IPS-18a (cell line): ENCODE results near the gene ESPNL.

Source experiments
- H3K27ac ChIP-seq: one replicate; pipeline ENCODE4 v1.5.1; 2013; ENCODE audit warnings: low read length
- H3K27me3 ChIP-seq: one replicate; pipeline ENCODE4 v1.6.1; 2013; ENCODE audit warnings: mild to moderate bottlenecking, low read length; ENCODE audit not compliant: control insufficient read depth, insufficient read depth
- H3K36me3 ChIP-seq: one replicate; pipeline ENCODE4 v1.6.1; 2013; ENCODE audit warnings: low read depth, low read length; ENCODE audit not compliant: control insufficient read depth
- H3K4me1 ChIP-seq: one replicate; pipeline ENCODE4 v1.6.1; 2013; ENCODE audit warnings: low read depth, low read length; ENCODE audit not compliant: control insufficient read depth
- H3K4me3 ChIP-seq: one replicate; pipeline ENCODE4 v1.5.1; 2013; ENCODE audit warnings: low read length
- H3K9ac ChIP-seq: one replicate; pipeline ENCODE4 v1.6.1; 2013; ENCODE audit warnings: mild to moderate bottlenecking, low read length, moderate library complexity
- H3K9me3 ChIP-seq: one replicate; pipeline ENCODE4 v1.6.1; 2013; ENCODE audit warnings: low read depth, low read length; ENCODE audit not compliant: control insufficient read depth

The ESPNL gene

DNA sequence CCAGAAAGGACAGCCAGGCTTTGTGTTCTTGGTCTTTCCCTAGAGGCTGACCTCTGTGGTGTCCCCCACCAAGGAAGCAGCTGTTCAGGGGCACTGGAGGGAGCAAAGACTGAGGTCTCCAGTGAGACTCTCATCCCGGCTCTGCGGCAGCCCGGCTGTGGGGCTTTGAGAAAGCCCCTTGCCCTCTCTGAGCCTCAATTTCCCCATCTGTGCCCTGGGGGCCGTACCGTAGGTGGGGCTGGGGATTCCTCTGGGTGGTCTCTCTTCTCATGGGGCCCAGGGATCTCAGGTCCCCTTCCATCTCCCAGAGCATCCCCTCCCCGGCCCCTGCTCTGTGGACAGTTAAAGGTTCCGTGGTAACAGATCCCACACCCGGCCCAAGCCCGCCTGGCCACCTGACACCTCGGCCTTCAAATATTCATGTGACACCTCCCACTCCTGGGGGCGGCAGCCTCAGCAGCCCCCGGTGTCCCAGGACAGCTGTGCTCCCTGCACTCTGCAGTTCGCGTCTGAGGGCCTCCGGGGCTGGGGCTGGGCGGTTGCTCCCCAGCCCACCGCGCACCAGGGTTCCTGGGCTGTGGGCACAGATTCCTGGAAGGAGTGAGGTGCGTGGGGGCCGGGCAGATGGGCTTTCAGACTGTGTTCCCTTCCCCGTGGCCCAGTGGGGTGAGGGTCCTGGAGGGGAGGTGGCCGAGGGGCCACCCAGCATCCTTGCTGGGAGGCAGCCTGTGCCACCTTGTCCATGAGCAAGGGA, 23.3 kb downstream of the ESPNL start:
- Histone ChIP-seq H3K27ac (no peak overlapping the region), H3K36me3 (no peaks in the 10 kb centered on the region), H3K4me1 (no peaks in the 10 kb centered on the region), H3K27me3 (no peaks in the 10 kb centered on the region), H3K9ac (no peak overlapping the region), H3K9me3 (no peaks in the 10 kb centered on the region), H3K4me3 (no peak overlapping the region)

DNA sequence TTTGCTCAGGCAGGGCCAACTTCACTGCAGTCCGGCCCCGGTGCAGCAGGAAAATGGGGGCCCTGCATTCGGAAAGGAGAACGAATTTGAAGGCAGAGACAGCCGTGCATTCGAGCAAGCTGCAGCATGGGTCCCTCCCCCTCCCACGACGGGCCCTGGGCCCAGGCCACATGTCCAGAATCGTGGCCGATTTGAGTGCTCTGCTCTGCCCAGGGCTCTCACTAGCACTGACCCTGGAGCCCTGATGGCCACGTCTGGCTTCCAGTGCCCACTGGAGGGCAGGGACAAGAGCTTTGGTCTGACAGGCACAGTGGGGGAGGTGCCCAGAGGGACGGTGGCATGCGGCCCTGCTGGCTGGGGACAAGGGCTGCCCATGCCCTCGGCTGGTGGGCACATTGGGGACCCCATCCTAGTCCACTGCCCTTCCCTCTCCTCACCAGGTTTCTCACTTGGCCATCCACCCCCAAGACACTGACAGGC, 23.9 kb downstream of the ESPNL start:
- Histone ChIP-seq H3K4me3 (no peak overlapping the region), H3K4me1 (no peaks in the 10 kb centered on the region), H3K27ac (no peak overlapping the region), H3K27me3 (no peaks in the 10 kb centered on the region), H3K9ac (no peak overlapping the region), H3K9me3 (no peaks in the 10 kb centered on the region), H3K36me3 (no peaks in the 10 kb centered on the region)

DNA sequence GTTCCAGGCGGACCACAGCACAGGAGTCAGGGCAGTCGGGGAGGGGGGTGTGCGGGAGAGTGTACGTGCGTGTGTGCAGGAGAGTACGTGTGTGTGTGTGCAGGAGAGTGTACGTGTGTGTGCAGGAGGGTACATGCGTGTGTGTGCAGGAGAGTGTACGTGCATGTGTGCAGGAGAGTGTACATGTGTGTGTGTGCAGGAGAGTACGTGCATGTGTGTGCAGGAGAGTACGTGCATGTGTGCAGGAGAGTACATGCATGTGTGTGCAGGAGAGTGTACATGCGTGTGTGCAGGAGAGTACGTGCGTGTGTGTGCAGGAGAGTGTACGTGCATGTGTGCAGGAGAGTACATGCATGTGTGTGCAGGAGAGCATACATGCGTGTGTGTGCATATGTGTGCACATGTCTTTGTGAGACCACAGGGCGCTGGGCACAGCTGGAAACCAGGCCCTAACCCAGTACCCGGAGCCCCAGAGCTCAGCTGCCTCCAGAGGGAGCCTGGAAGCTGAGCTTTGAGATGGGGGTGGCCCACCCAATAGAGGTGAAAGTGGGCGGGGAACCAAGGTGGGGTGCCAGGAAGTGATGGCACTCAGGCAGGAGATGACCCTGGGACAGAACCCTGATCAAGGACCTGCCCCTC, 24.5 kb downstream of the ESPNL start:
- Histone ChIP-seq H3K9ac (no peak overlapping the region), H3K36me3 (no peaks in the 10 kb centered on the region), H3K27me3 (no peaks in the 10 kb centered on the region), H3K4me3 (no peak overlapping the region), H3K27ac (no peak overlapping the region), H3K9me3 (no peaks in the 10 kb centered on the region), H3K4me1 (no peaks in the 10 kb centered on the region)

DNA sequence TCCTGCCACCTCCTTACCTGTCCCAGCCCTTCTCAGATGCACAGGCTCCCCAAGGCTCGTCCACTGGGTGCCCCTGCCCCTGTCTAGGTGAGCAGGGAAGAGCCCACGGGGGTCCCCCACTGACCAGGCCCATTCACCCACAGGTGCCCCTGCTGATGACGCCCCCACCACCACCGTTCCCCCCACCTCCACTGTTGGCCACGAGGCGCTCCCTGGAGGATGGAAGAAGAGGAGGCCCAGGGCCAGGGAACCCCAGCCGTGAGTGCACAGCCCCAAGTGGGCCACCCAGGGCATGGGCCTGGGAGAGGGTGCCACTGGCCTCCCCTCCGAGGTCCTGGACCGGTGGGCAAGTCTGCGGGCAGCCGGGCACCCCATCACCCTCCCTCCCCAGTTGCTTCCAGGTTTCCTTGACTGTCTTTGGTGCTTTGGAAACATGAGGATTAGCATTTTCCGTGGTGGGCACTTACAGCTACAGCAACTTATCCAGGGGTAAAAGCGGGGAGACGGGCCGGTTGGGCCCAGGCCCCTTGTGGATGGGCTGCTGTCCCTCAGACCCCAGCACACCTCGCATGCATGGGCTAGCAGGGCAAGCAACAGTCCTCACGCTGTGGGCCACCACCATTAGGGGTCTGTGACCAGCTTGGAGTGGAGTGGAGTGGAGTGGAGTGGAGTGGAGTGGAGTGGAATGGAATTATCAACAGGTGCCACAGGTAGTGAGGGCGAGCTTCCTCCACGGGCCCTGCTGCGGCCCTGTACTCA, 25.2 kb downstream of the ESPNL start:
- Histone ChIP-seq H3K9me3 (no peaks in the 10 kb centered on the region), H3K4me1 (no peaks in the 10 kb centered on the region)

DNA sequence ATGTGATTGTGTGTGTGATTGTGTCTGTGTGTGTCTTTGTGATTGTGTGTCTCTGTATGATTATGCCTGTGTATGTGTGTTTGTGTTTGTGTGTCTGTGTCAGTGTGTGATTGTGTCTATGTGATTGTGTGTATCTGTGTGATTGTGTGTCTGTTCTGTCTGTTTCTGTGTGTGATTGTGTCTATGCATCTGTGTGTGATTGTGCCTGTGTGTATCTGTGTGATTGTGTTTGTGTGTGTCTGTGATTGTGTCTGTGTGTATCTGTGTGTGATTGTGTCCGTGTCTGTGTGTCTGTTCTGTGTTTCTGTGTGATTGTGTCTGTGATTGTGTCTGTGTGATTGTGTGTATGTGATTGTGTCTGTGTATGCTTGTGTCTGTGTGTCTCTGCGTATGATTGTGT, 26.2 kb downstream of the ESPNL start:
- Histone ChIP-seq H3K9me3 (no peaks in the 10 kb centered on the region), H3K36me3 (no peaks in the 10 kb centered on the region), H3K9ac (no peak overlapping the region), H3K4me3 (no peak overlapping the region), H3K27ac (no peak overlapping the region), H3K4me1 (no peaks in the 10 kb centered on the region), H3K27me3 (no peaks in the 10 kb centered on the region)

More for the DNA sequence above, 25.2 kb downstream of the ESPNL start:
- H3K9ac ChIP-seq, result no peak overlapping the region
- no peak overlapping the region for H3K4me3 ChIP-seq
- H3K27me3 ChIP-seq, result no peaks in the 10 kb centered on the region
- no peak overlapping the region for H3K27ac ChIP-seq
- no peaks in the 10 kb centered on the region for H3K36me3 ChIP-seq

DNA sequence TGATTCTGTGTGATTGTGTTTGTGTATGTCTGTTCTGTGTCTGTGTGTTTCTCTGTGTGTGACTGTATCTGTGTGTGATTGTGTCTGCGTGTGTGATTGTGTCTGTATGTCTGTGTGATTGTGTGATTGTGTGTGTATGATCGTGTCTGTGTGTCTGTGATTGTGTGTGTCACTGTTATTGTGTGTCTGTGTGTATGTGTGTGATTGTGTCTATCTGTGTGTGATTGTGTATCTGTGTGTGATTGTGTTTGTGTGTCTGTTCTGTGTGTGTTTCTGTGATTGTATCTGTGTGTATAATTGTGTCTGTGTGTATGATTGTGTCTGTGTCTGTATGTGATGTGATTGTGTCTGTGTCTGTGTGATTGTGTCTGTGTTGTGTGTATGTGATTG, 26.6 kb downstream of the ESPNL start:
- Histone ChIP-seq H3K4me1 (no peaks in the 10 kb centered on the region), H3K4me3 (no peak overlapping the region), H3K27ac (no peak overlapping the region), H3K27me3 (no peaks in the 10 kb centered on the region), H3K9me3 (no peaks in the 10 kb centered on the region), H3K36me3 (no peaks in the 10 kb centered on the region), H3K9ac (no peak overlapping the region)

DNA sequence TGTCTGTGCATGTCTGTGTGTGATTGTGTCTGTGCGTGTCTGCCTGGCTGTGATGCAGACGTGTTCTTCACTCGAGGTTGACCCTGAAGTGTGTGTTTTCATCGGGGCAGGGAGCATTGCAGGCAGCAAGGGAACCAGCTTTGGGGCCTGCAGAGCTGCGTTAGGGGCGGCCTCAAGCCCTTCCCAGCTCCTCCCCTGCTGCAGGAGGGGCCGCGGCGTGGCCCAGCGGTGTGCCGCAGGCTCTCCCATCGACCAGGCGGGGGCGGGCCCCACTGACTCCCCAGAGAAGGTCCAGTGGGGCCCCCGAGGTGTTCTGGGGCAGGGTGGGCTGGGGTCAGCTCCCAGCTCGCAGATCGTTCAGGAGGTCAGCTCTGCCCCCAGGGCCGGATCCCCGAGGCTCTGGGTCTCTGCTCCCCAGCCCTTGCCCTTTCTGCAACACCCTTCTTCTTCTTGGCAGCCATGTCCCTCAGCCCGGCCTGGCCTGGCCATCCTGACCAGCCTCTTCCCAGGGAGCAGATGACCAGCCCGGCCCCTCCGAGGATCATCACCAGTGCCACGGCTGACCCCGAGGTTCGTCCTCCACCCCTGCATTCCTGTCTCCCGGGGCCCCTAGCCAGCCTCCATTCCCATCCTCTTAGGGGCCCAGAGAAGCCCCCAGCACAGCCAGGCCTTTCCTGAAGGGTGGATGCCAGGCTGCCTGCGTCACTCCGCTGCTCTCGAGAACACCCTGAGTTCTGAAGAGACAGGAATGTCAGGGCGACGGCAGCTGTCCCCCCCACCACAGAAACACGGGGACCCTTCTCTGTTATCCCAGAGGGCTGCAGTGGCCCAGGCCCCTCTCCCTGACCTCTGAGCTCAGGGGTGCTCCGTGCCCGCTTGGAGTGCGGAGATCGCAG, 27.3 kb downstream of the ESPNL start:
- Histone ChIP-seq H3K27me3 (no peaks in the 10 kb centered on the region), H3K9ac (no peak overlapping the region), H3K4me3 (no peak overlapping the region), H3K4me1 (no peaks in the 10 kb centered on the region), H3K36me3 (no peaks in the 10 kb centered on the region), H3K9me3 (no peaks in the 10 kb centered on the region), H3K27ac (no peak overlapping the region)

DNA sequence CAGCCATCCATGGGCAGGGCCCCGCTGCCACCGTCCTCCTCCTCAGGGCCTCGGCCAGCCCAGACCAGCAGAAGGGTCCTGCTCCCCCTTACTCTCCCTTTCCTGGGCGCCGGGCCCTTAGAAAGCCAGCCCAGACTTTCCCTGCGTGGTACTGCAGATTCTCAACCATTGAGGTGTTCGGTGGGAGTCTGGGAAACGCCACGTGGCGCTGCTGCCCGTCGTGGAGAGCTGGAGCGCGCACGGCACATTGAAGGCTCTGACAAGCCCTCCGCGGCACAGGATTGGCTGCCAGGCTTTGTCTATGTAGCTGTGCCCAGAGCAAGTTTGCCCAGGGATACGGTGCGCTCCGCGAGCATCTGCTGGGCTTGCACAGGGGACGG, 27.9 kb downstream of the ESPNL start:
- H3K27me3 ChIP-seq, result no peaks in the 10 kb centered on the region
- no peak overlapping the region for H3K27ac ChIP-seq
- no peak overlapping the region for H3K4me3 ChIP-seq
- no peaks in the 10 kb centered on the region for H3K36me3 ChIP-seq
- H3K4me1 ChIP-seq, result no peaks in the 10 kb centered on the region
- H3K9ac ChIP-seq, result no peak overlapping the region
- no peaks in the 10 kb centered on the region for H3K9me3 ChIP-seq

DNA sequence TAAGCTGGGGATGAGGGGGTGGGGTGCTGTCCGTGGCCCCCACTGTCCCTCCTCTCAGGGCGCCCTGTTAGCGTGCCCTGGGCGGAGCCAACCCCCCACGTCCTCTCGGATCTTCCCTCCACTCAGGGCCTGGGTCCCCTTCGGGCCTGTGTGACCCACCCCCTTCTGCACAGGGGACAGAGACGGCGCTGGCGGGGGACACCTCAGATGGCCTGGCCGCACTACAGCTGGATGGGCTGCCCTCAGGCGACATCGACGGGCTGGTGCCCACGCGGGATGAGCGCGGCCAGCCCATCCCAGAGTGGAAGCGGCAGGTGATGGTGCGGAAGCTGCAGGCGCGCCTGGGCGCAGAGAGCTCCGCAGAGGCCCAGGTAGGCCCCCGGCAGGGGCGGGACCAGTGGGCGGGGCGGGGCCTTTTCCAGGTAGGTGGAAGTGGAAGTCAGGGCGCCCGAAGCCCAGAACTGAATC, 28.4 kb downstream of the ESPNL start:
- Histone ChIP-seq H3K36me3 (no peaks in the 10 kb centered on the region), H3K9me3 (no peaks in the 10 kb centered on the region), H3K27ac (no peak overlapping the region), H3K9ac (no peak overlapping the region), H3K4me3 (no peak overlapping the region), H3K27me3 (no peaks in the 10 kb centered on the region), H3K4me1 (no peaks in the 10 kb centered on the region)

DNA sequence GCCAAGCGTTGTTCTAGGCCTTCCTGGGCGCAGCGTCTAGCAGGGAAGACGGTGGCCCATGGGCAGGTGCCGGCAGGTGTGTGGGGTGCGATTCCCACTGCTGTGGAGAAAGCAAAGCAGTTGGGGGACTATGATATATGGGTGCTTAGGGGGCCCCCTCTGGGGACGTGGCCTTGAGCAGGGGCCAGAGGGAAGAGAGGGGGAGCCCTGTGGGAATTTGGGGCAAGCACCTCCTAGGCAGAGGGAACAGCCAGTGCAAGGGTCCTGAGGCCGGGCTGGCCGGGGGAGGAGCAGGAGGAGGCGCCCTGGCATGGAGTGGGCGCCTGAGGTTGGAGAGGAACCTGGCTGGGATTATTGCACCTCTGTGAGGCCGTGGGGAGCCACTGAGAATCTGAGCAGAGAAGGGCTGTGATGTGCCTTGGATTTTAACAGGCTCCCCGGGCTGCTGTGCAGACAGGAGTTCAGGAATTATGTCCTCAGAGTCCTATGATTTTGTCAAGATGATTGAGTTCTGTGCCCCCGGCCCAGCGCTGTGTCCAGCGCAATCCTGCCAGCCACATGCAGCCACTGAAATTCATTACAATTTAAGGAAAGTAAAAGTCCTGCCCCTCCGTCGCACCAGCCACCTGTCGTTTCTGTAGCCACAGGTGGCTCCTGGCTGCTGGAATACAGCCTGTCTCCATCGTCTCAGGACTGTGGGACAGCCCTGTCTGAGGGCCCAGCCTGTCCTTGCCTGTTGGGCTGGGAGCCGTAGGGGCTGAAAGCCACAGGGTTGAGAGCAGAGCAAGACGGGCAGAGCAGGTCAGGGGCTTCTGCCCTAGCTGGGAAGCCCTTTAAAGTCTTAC, 29.2 kb downstream of the ESPNL start:
- no peak overlapping the region for H3K4me3 ChIP-seq
- no peaks in the 10 kb centered on the region for H3K4me1 ChIP-seq
- no peak overlapping the region for H3K27ac ChIP-seq
- no peak overlapping the region for H3K9ac ChIP-seq
- H3K36me3 ChIP-seq, result no peaks in the 10 kb centered on the region
- H3K9me3 ChIP-seq, result no peaks in the 10 kb centered on the region
- no peaks in the 10 kb centered on the region for H3K27me3 ChIP-seq
